Stimulated activated CD4-positive, alpha-beta T cell treated with anti-CD3 and anti-CD28 coated beads, Interleukin-12 subunit alpha, Interleukin-12 subunit beta, amount 100 ng/mL, for 48 hours (primary cell): Measurements from ENCODE around the gene ABLIM3.

Source experiments
- DNase-seq, 3 donors: peaks; one replicate each; pipeline ENCODE4 v3.0.0-alpha.2; 2020; ENCODE audit warnings: low read depth in 2 of 3, low spot score in 1 of 3

ABLIM3 gene

DNA sequence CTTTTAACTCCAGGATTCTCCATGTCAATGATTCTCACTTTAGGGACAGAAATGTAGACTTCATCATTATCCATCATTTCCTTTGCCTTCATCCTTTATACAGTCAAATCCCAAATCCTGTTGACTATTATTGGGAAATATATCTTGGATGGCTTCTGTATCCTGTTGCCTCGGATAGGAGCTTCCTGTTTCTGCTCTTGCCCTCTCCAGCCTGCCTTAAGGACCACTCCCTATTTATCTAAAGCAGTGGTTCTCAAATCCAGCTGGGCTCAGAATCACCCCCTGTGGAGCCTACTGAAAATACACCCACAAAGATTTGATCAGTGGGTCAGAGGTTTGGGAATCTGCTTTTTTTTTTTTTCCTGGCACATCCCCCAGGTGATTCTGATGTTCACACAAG, 138.8 kb downstream of the ABLIM3 start:
- DNase-seq, result no peak

DNA sequence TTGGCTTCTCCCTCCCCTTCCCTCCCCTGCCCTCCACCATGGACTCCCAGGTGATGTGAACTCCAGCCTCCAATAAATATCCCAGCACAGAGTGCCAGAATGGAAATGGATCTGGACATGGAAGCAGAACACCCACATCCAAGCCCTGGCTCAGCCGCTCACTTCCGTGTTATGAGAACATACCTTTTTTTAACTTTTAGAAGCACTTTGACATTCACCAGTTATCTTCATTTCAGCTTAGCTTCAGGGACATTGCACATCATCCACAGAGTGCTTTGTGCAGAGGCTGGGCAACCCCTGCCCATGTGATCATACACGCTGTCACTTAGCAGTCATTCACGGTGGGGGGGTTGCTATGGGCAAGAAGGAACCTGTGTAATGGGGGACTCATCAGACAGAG, 139.5 kb downstream of the ABLIM3 start:
- no peak for DNase-seq

DNA sequence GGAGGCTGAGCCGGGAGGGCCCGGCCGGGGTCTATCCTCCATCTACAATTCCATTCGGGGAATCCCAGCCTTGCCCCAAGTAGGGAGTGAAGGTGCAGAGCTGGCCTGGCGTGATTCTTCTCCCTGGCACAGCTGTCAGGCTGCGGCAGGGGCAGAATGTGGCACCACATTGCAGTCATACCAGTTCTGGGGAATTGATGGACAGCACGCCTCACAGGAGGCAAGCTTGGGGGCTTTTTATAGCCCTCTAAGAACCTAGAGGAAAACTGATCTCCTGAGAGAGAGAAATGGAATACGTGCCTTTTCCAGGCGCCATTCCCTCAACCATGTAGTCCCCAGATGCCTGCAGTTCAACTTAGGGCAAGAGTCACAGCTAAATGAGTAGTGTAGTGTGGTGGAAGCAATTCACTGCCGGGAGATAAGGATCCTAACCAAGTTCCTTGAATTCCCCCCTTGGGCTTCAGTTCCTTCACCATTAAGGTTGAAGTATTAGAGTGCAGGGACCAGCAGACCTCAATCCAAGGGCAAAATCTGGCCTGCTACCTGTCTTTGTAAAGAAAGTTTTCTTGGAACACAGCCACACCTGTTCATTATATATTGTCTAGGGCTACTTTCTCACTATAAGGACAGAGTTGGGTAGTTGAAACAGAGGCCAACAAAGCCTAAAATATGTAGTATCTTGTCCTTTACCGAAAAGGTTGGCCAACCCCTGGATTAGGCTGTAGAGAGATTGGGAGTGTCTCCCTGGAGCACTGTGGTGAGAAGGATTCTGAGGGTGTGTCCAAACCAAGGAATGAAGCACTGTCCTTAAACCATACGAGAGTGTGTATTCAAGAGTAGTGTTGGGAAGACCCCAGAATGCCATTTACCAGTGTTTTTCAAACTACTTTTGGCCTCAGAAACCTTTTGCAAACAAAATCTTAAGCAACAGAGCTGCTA, 141.0 kb downstream of the ABLIM3 start:
- no peak for DNase-seq

DNA sequence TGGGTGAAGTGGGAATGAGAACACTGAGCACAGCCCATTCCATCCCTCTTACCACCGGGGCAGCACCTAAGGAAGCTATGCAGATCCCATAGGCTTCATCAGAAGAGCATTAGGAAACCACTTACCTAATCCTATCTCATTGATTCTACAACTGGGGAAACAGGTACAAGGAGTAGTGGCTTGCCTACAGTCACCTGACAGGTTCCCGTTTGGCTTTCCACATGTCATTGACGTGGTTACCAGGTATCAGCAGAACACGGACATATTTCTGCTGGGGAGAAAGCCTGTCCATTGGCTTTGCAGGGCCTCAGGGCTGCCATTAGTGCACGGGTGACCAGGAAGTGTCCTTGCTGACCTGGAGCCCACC, 141.7 kb downstream of the ABLIM3 start:
- no peak for DNase-seq

GRCh38 chr5:149283626-149284480, 142.6 kb downstream of the ABLIM3 start:
- DNase-seq, result no peak

DNA sequence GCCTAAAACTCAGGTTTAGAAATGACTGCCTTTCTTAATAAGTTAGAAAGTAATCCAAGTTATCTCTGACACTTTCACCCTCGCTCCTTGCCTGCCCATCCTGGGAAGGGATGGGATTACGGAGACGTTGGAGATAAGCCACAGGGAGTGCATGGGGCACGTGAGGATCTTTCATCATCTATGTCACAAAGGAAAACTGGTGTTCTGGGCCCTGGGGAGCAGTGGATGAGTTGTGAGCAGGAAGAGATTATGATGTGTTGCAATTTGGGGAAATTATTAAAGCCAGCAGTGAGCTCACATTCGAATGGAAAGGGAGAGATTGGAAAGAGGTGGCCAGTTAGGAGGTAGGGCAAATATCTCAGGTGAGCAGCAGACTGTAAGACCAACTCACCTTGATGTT, 143.2 kb downstream of the ABLIM3 start:
- DNase-seq, result no peak

GRCh38 chr5:149285153-149285552, 143.9 kb downstream of the ABLIM3 start:
- no peak for DNase-seq

DNA sequence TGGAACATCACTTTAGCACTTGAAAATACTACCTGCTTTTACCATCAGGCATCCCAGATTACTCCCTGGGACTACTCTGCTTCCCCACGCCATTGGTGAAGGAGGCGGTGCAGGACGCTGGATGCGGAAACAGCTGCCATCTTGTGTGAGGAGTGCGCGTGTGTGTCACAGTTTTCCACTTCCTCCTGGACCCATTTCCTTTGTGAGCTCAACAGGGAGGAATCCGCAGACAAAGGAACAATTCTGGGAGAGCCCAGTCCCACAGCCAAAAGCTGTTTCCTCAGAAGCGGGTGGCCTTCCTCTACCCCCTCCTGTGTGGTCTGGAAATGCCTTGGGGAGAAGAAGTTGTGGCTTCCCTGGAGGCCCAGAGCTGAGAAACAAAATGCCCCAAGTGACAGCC, 147.1 kb downstream of the ABLIM3 start:
- no peak for DNase-seq

DNA sequence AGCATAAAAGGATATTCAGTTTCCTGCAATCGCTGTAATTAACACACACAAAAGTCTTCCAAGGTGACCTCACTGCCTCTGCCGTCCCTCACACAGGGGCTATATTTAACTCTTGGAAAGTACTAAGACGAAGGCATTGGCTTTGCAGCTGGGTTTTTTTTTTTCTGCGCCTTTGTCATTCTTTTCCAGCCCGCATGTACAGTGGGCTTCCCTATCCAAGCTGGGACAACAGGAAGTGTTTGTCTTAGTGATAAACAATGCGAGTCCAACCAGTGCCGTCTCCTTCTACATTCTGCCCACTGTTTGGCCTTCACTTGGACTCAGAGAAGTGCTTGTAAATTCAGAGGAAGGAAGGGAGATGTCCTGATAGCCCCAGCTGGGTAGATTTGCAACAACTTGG, 148.0 kb downstream of the ABLIM3 start:
- no peak for DNase-seq

- no peak for DNase-seq
These were observed 153.9 kb downstream of the ABLIM3 start for GRCh38 chr5:149294872-149295829.

DNA sequence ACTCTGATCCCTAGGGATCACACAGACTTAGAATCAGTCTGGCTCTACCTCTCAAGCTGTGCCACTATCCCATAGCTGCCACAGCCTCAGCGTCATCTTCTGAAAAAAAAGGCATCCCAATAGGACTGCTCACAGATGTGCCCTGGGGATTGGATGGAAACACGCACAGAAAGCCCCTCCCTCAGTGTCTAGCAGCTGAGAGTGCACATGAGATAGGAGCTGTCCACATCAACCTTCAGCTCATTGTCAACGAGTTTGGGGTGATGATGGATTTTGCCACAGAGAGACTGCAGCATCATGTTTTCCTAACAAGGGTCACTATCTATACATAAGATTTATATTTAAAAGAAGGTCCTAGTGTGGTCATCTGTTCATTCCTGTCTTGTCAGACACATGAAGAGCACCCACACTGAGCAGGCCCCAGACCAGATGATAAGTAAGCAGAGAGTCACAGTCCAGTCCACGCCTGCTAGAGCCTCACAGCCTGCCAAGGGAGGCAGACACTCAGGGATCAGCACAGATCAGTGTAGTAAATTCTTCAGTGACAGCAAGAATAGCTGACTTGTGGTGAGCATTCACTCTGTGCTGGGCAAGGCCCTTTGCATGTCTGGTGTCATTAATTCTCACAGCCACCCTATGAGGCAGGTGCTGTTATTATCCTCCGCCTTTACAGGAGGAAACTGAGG, 156.2 kb downstream of the ABLIM3 start:
- DNase-seq, result no peak

GRCh38 chr5:149298163-149298562, 156.9 kb downstream of the ABLIM3 start:
- DNase-seq, result no peak

- DNase-seq, result no peak
These were observed 157.6 kb downstream of the ABLIM3 start for GRCh38 chr5:149298842-149299404.

DNA sequence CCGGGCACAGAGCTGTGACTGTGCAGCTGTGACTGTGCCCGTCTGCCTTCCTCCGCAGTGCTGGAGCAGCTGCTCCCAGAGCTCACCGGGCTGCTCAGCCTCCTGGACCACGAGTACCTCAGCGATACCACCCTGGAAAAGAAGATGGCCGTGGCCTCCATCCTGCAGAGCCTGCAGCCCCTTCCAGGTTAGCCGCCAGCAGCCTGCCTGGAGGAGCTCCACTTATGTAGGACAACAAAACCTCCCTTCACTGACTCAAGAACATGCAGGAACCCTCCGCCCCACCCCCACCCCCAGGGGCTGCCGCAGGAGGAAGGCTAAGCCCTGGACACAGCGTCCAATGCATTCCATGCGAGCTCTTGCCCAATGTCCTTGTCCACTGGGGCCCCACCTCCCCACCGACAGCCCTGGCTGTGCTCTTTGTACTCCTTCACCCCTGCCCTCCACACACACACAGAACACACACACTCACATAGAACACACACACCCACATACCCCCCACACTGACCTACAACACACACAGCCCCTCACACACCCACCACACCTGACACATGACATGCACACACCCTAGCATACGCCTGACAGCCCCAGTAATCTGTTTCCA, 158.3 kb downstream of the ABLIM3 start:
- no peak for DNase-seq

- no peak for DNase-seq
These were observed 159.1 kb downstream of the ABLIM3 start for GRCh38 chr5:149300441-149300840.

DNA sequence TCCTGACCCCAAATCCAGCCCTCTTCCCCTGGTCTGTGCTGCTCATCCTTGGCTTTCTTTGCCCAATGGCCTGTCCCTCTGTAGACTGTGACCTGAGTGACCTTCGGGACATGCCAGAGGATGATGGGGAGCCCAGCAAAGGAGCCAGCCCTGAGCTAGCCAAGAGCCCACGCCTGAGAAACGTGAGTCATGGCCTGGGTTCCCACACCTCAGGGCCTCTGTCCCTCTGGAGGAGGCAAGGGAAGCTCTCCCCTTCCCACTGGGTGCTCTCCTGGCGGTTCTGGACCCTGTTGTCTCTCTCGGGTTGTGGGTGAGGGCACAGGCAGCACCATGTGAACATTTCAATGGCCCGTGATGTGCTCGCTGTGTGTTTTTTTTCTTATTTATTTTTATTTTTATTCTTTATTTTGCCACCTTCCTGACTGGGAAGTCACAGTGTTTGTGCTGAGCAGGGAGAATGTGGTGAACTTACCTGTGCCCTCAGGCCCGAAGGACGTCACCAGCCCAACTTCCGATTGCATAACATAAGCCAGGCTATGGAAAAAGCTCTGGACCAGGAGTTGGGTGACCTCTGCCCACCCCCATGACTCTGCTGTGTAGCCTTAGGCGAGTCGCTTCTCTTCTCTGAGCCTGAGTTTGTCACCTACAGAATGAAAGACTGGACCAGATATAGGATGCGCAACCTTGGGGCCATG, 159.9 kb downstream of the ABLIM3 start:
- DNase-seq, result no peak

DNA sequence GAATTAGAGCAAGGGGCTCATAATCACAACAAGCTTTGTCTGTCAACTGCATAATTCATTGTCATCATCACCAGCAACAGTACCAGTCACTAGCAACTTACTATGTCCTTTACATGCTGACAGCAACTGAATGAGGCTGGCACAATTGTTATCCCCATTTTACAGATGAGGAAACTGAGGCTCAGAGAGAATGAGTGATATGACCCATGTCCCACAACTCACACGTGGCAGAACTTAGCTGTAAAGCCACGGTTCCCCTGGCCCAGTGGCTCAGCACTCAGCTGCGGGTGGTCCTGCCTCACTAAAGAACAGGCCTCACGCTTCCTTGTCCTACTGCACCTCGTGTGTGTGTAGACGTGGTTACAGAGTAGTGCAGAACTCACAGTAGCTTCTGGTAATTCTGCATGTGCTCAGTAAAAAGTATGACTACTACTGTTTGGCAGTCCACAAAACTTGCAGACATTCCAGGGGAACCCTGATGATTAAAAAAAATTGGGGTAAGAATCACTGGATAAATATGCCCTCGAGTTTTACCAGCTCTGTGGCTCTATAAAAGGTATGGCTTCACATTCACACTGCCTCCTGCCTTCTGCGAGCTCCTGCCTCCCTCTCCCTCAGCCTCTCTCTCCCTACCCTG, 160.6 kb downstream of the ABLIM3 start:
- DNase-seq, result no peak

- no peak for DNase-seq
These were observed 161.3 kb downstream of the ABLIM3 start for GRCh38 chr5:149302641-149303040.

- no peak for DNase-seq
These were observed 161.9 kb downstream of the ABLIM3 start for GRCh38 chr5:149303210-149303609.
